Prostate gland (tissue), 2 donors: ENCODE results near the gene SOWAHD. TPM values are rescaled to one million over a fixed set of nuclear protein-coding genes. Genes with fewer than 3 reads are reported as not detected.
"Not testable (repeated sequence)": the region's sequence is repeated elsewhere in the genome, so short reads cannot be mapped to it uniquely, and the experiment has no call there.

Source experiments
- DNase-seq: peaks from one replicate; pipeline ENCODE4 v3.0.0-alpha.2; 2019; ENCODE audit warnings: low spot score
- H3K27ac ChIP-seq, 2 donors: fragments of 200-600 bp; sonication (generic); 2 replicates each; pipeline ENCODE4 v1.5.1; 2017 to 2019
- H3K27me3 ChIP-seq: fragments of 200-600 bp; sonication (generic); replicated peaks from 2 replicates; pipeline ENCODE4 v1.5.1; 2019; ENCODE audit not compliant: insufficient read depth
- H3K36me3 ChIP-seq, 2 donors: fragments of 200-600 bp; sonication (generic); 1 replicate in 1 of 2; 2 replicates in 1 of 2; pipeline versions ENCODE4 v1.5.1 to v1.8.1; 2017 to 2019
- H3K4me1 ChIP-seq: fragments of 200-600 bp; sonication (generic); replicated peaks from 2 replicates; pipeline ENCODE4 v1.5.1; 2019
- H3K4me3 ChIP-seq, 2 donors: fragments of 200-600 bp; sonication (generic); 2 replicates each; pipeline ENCODE4 v1.5.1; 2017 to 2019
- H3K9me3 ChIP-seq: fragments of 200-600 bp; sonication (generic); 2 replicates; pipeline ENCODE4 v1.5.1; 2017
- CTCF ChIP-seq, 4 experiments: fragments of 200-600 bp in 2 of 4; fragments of 450-650 bp in 2 of 4; sonication (generic) in 2 of 4; IDR thresholded peaks; 1 replicate in 3 of 4; 2 replicates in 1 of 4; pipeline ENCODE4 v1.5.1; 2016 to 2019; ENCODE audit warnings: antibody characterized with exemption in 4 of 4, mild to moderate bottlenecking in 2 of 4, moderate library complexity in 2 of 4
- POLR2A ChIP-seq: fragments of 450-650 bp; IDR thresholded peaks from one replicate; pipeline ENCODE4 v1.6.1; 2016; ENCODE audit warnings: antibody characterized with exemption, mild to moderate bottlenecking
- POLR2AphosphoS5 ChIP-seq: sonication (generic); formaldehyde crosslinking; IDR thresholded peaks from one replicate; pipeline ENCODE4 v1.6.1; 2017; ENCODE audit warnings: antibody characterized with exemption
- WGBS: methylation state at CpG from one replicate; pipeline ENCODE4 v1.1.5; 2018; 5-methylcytosine and 5-hydroxymethylcytosine counted together
- intact Hi-C: fragments of 100-400 bp; cut with DNase I; formaldehyde crosslinking; loops from one replicate; pipeline ENCODE4 v1.14.2; 2022
- total RNA-seq, 2 donors: library from RNA; depleted of rRNA; stranded (reverse); fragments of >200 nt; gene quantifications; one replicate each; pipeline ENCODE4 v1.1.0, GENCODE V29; 2016

The SOWAHD gene
- total RNA-seq, 2 donors from 2014 or later, result 13.9 TPM; not detected in 1

- WGBS, result 42% methylated on average over 7 of the region's 7 CpGs
- intact Hi-C loops, result no loop called here
- Histone ChIP-seq H3K4me3 (no peak overlapping the region), H3K27me3 (no peaks in the 10 kb centered on the region), H3K27ac (no peak overlapping the region), H3K9me3 (no peaks in the 10 kb centered on the region), H3K36me3 (no peaks in the 10 kb centered on the region), H3K4me1 (no peaks in the 10 kb centered on the region)
- TF ChIP-seq POLR2A (no peak), CTCF (IDR thresholded peaks at IDR 0.05) (no peak), POLR2AphosphoS5 (no peak)
- no peak for DNase-seq
These were observed 4.8 kb downstream of the SOWAHD start for GRCh38 chrX:119763181-119763580.

GRCh38 chrX:119763836-119764387, 5.5 kb downstream of the SOWAHD start:
- Histone ChIP-seq H3K27ac (no peak overlapping the region), H3K4me1 (no peaks in the 10 kb centered on the region), H3K36me3 (no peaks in the 10 kb centered on the region), H3K27me3 (no peaks in the 10 kb centered on the region), H3K4me3 (no peak overlapping the region), H3K9me3 (no peaks in the 10 kb centered on the region)
- WGBS, result 93% methylated on average over 6 of the region's 6 CpGs
- intact Hi-C loops, result no loop called here
- DNase-seq, result no peak
- TF ChIP-seq CTCF (IDR thresholded peaks at IDR 0.05) (no peak), POLR2A (no peak), POLR2AphosphoS5 (no peak)

GRCh38 chrX:119768436-119768835, 10.0 kb downstream of the SOWAHD start:
- H3K27me3 ChIP-seq, result not testable (repeated sequence)
- 92% methylated on average over 11 of the region's 11 CpGs for WGBS

GRCh38 chrX:119769388-119769787, 11.0 kb downstream of the SOWAHD start:
- DNase-seq, H3K27me3 ChIP-seq, H3K9me3 ChIP-seq, H3K36me3 ChIP-seq, intact Hi-C loops, H3K27ac ChIP-seq, H3K4me1 ChIP-seq, H3K4me3 ChIP-seq: not testable (repeated sequence)
- 90% methylated on average over 3 of the region's 3 CpGs for WGBS

More at GRCh38 chrX:119768436-119768835, 10.0 kb downstream of the SOWAHD start:
- H3K27ac ChIP-seq, H3K36me3 ChIP-seq, H3K4me3 ChIP-seq, DNase-seq, H3K4me1 ChIP-seq, intact Hi-C loops, H3K9me3 ChIP-seq: not testable (repeated sequence)

- Histone ChIP-seq H3K4me1 (no peaks in the 10 kb centered on the region), H3K36me3 (no peaks in the 10 kb centered on the region), H3K4me3 (no peak overlapping the region), H3K9me3 (no peaks in the 10 kb centered on the region), H3K27ac (no peak overlapping the region), H3K27me3 (no peaks in the 10 kb centered on the region)
- intact Hi-C loops, result no loop called here
- TF ChIP-seq POLR2A (no peak), CTCF (IDR thresholded peaks at IDR 0.05) (no peak), POLR2AphosphoS5 (no peak)
- WGBS, result 84% methylated on average over 15 of the region's 15 CpGs
- DNase-seq, result no peak
These were observed 17.3 kb downstream of the SOWAHD start for GRCh38 chrX:119775517-119776238.

GRCh38 chrX:119778829-119779228, 20.4 kb downstream of the SOWAHD start:
- Histone ChIP-seq H3K4me3 (no peak overlapping the region), H3K9me3 (no peaks in the 10 kb centered on the region), H3K4me1 (no peaks in the 10 kb centered on the region), H3K27me3 (no peaks in the 10 kb centered on the region), H3K27ac (no peak overlapping the region), H3K36me3 (no peaks in the 10 kb centered on the region)
- no peak for DNase-seq
- no peak for TF ChIP-seq CTCF (IDR thresholded peaks at IDR 0.05)
- TF ChIP-seq POLR2AphosphoS5, result no peak
- TF ChIP-seq POLR2A, result no peak
- intact Hi-C loops, result no loop called here
- WGBS, result 86% methylated on average over 5 of the region's 5 CpGs
